GOT3 (cell line): ENCODE results near the gene PCDHA8.
"Not testable (repeated sequence)": the region's sequence is repeated elsewhere in the genome, so short reads cannot be mapped to it uniquely, and the experiment has no call there.

Experiments
- DNase-seq: peaks from one replicate; lab custom pipeline; 2025; ENCODE audit warnings: mixed read lengths; lab: John Stamatoyannopoulos, UW

The PCDHA8 gene, protein sequence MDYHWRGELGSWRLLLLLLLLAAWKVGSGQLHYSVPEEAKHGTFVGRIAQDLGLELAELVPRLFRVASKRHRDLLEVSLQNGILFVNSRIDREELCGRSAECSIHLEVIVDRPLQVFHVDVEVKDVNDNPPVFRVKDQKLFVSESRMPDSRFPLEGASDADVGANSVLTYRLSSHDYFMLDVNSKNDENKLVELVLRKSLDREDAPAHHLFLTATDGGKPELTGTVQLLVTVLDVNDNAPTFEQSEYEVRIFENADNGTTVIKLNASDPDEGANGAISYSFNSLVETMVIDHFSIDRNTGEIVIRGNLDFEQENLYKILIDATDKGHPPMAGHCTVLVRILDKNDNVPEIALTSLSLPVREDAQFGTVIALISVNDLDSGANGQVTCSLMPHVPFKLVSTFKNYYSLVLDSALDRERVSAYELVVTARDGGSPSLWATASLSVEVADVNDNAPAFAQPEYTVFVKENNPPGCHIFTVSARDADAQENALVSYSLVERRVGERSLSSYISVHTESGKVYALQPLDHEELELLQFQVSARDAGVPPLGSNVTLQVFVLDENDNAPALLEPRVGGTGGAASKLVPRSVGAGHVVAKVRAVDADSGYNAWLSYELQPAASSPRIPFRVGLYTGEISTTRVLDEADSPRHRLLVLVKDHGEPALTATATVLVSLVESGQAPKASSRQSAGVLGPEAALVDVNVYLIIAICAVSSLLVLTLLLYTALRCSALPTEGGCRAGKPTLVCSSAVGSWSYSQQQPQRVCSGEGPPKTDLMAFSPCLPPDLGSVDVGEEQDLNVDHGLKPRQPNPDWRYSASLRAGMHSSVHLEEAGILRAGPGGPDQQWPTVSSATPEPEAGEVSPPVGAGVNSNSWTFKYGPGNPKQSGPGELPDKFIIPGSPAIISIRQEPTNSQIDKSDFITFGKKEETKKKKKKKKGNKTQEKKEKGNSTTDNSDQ

DNA sequence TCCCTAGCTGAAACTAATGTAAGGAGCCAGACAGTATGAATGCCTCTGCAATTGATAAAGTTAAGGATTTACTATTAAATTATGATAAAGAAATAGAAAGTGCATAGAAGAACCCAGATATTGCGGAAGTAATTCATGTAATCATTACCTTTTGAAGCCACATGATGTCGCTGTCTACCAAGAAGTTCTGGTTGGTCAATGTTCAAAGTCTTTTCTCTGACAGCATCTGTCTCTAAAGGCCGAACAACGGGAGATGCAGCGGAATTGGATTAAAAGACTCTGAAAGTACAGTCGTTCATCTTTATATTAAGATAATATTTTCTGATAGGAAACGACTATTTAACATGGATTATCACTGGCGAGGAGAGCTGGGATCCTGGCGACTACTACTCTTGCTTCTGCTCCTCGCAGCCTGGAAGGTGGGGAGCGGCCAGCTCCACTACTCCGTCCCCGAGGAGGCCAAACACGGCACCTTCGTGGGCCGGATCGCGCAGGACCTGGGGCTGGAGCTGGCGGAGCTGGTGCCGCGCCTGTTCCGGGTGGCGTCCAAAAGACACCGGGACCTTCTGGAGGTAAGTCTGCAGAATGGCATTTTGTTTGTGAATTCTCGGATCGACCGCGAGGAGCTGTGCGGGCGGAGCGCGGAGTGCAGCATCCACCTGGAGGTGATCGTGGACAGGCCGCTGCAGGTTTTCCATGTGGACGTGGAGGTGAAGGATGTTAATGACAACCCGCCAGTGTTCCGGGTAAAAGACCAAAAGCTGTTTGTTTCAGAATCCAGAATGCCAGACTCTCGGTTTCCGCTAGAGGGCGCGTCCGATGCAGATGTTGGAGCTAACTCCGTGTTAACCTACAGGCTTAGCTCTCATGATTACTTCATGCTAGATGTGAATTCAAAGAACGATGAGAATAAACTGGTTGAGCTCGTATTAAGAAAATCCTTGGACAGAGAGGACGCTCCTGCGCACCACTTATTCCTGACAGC lies at the start of gene PCDHA8:
TSS of gene PCDHA8 (plus strand) at position 210 of the 985 bp plus-strand sequence. CDS start at position 345, 135 bp downstream.
- DNase-seq: no peak

DNA sequence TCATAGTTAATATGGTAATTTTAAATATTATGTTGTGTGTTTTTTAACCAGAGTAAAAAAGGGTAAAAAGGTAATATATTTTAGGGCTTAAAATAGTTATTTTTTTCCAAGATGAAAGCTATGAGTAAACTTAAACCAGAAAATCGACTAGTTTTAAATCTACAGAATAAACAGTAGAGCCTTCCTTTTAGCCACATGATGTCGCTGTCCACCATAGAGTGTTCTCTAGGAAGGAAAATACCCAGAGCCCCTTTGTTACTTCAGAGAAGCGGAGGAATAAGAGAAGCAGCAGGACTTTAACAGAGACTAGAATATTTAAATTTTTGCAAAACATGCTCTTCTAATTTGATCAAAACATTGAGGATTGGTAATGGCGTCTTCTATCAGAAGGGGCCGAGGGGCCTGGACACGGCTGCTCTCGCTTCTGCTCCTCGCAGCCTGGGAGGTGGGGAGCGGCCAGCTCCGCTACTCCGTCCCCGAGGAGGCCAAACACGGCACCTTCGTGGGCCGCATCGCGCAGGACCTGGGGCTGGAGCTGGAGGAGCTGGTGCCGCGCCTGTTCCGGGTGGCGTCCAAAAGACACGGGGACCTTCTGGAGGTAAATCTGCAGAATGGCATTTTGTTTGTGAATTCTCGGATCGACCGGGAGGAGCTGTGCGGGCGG lies 46.3 kb upstream of the PCDHA8 start, which contains the start of gene PCDHA2:
TSS of gene PCDHA2 (plus strand) at position 258 of the 664 bp plus-strand sequence.
- DNase-seq: no peak

DNA sequence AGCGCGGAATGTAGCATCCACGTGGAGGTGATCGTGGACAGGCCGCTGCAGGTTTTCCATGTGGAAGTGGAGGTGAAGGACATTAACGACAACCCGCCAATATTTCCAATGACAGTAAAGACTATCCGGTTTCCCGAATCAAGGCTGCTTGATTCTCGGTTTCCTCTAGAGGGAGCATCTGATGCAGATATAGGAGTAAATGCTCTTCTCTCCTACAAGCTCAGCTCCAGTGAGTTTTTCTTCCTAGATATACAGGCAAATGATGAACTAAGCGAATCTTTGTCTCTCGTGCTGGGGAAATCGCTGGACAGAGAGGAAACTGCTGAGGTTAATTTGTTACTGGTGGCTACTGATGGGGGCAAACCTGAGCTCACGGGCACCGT lies 45.7 kb upstream of the PCDHA8 start:
- DNase-seq: no peak

DNA sequence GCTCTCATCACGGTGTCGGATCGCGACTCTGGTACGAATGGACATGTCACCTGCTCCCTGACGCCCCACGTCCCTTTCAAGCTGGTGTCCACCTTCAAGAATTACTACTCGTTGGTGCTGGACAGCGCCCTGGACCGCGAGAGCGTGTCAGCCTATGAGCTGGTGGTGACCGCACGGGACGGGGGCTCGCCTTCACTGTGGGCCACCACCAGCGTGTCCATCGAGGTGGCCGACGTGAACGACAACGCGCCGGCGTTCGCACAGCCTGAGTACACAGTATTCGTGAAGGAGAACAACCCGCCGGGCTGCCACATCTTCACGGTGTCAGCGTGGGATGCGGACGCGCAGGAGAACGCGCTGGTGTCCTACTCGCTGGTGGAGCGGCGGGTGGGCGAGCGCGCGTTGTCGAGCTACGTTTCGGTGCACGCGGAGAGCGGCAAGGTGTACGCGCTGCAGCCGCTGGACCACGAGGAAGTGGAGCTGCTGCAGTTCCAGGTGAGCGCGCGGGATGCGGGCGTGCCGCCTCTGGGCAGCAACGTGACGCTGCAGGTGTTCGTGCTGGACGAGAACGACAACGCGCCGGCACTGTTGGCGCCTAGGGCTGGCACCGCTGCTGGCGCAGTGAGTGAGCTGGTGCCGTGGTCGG lies 44.8 kb upstream of the PCDHA8 start:
- DNase-seq: not testable (repeated sequence)

DNA sequence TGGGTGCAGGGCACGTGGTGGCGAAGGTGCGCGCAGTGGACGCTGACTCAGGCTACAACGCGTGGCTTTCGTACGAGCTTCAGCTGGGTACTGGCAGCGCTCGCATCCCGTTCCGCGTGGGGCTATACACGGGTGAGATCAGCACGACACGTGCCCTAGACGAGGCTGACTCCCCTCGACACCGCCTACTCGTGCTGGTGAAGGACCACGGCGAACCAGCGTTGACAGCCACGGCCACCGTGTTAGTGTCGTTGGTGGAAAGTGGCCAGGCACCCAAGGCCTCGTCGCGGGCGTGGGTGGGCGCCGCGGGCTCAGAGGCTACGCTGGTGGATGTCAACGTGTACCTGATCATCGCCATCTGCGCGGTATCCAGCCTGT lies 44.3 kb upstream of the PCDHA8 start:
- DNase-seq: no peak

DNA sequence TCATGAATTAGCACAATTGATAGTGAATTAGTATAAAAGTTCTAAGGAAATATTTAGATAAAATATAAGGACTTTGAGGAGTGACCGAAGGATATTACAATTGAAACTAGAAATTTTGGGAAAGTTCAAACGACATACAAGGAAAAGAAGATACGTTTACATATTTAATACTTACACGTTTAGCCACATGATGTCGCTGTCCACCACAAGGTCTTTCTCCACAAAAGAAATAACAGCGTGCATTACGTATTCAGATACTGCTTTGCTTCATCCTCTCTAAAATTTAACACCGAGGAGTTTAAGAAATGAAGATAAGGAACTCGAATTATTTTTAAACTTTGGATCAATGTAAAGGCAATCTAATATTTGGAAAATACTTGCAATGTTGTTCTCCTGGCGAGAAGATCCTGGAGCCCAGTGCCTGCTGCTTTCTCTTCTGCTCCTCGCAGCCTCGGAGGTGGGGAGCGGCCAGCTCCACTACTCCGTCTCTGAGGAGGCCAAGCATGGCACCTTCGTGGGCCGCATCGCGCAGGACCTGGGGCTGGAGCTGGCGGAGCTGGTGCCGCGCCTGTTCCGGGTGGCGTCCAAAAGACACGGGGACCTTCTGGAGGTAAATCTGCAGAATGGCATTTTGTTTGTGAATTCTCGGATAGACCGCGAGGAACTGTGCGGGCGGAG lies 40.0 kb upstream of the PCDHA8 start, which contains the start of gene PCDHA3:
TSS of gene PCDHA3 (plus strand) at position 242 of the 678 bp plus-strand sequence.
- no peak for DNase-seq

DNA sequence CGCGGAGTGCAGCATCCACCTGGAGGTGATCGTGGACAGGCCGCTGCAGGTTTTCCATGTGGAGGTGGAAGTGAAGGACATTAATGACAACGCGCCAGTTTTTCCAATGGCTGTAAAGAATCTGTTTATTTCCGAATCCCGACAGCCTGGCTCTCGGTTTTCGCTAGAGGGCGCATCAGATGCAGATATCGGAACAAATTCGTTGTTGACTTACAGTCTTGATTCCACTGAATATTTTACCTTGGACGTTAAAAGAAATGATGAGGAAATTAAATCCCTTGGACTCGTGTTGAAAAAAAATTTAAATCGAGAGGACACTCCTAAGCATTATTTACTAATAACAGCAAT lies 39.5 kb upstream of the PCDHA8 start:
- no peak for DNase-seq

DNA sequence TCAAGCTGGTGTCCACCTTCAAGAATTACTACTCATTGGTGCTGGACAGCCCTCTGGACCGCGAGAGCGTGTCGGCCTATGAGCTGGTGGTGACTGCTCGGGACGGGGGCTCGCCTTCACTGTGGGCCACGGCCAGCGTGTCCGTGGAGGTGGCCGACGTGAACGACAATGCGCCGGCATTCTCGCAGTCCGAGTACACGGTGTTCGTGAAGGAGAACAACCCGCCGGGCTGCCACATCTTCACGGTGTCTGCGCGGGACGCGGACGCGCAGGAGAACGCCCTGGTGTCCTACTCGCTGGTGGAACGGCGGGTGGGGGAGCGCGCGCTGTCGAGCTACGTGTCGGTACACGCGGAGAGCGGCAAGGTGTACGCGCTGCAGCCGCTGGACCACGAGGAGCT lies 38.6 kb upstream of the PCDHA8 start:
- DNase-seq: not testable (repeated sequence)

DNA sequence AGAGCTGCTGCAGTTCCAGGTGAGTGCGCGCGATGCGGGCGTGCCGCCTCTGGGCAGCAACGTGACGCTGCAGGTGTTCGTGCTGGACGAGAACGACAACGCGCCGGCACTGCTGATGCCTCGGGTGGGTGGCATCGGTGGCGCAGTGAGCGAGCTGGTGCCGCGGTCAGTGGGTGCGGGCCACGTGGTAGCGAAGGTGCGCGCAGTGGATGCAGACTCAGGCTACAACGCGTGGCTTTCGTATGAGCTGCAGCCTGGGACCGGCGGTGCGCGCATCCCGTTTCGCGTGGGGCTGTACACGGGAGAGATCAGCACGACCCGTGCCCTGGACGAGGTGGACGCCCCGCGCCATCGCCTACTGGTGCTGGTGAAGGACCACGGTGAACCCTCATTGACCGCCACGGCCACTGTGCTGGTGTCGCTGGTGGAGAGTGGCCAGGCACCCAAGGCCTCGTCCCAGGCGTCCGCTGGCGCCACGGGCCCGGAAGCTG lies 38.2 kb upstream of the PCDHA8 start:
- DNase-seq: no peak

DNA sequence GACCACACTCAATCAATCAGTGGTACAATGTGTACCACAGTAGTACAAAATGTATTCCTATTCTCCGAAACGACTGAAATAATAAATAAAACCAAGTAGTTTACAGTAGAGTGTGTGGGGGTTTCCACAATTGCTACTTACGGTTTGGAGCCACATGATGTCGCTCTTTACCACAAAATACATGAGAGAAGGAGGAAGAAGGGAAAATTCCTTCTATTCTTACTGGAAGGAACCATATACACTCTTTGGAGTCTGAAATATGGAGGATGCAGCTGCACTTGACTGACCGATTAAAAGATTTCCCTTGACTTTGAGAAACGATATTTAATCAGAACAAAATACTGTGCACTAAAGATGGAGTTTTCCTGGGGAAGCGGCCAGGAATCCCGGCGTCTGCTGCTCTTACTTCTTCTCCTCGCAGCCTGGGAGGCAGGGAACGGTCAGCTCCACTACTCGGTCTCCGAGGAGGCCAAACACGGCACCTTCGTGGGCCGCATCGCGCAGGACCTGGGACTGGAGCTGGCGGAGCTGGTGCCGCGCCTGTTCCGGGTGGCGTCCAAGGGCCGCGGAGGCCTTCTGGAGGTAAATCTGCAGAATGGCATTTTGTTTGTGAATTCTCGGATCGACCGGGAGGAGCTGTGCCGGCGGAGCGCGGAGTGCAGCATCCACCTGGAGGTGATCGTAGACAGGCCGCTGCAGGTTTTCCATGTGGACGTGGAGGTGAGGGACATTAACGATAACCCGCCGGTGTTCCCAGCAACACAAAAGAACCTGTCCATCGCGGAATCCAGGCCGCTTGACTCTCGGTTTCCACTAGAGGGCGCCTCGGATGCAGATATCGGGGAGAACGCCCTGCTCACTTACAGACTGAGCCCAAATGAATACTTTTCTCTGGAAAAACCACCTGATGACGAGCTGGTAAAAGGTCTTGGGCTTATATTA lies 33.9 kb upstream of the PCDHA8 start, which contains the start of gene PCDHA4:
TSS of gene PCDHA4 (plus strand) at position 235 of the 942 bp plus-strand sequence.
- no peak for DNase-seq

DNA sequence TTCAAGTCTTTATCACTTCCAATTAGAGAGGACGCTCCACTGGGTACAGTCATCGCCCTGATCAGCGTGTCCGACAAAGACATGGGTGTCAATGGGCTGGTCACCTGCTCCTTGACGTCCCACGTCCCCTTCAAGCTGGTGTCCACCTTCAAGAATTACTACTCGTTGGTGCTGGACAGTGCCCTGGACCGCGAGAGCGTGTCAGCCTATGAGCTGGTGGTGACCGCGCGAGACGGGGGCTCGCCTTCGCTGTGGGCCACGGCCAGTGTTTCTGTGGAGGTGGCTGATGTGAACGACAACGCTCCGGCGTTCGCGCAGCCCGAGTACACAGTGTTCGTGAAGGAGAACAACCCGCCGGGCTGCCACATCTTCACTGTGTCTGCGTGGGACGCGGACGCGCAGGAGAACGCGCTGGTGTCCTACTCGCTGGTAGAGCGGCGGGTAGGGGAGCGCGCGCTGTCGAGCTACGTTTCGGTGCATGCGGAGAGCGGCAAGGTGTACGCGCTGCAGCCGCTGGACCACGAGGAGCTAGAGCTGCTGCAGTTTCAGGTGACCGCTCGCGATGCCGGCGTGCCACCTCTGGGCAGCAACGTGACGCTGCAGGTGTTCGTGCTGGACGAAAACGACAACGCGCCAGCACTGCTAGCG lies 32.6 kb upstream of the PCDHA8 start:
- not testable (repeated sequence) for DNase-seq

DNA sequence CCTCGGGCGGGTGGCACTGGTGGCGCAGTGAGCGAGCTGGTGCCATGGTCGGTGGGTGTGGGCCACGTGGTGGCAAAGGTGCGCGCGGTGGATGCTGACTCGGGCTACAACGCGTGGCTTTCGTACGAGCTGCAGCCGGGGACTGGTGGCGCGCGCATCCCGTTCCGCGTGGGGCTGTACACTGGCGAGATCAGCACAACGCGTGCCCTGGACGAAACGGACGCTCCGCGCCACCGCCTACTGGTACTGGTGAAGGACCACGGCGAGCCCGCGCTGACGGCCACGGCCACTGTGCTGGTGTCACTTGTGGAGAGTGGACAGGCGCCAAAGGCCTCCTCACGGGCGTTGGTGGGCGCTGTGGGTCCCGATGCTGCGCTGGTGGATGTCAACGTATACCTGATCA lies 32.1 kb upstream of the PCDHA8 start:
- DNase-seq: no peak

DNA sequence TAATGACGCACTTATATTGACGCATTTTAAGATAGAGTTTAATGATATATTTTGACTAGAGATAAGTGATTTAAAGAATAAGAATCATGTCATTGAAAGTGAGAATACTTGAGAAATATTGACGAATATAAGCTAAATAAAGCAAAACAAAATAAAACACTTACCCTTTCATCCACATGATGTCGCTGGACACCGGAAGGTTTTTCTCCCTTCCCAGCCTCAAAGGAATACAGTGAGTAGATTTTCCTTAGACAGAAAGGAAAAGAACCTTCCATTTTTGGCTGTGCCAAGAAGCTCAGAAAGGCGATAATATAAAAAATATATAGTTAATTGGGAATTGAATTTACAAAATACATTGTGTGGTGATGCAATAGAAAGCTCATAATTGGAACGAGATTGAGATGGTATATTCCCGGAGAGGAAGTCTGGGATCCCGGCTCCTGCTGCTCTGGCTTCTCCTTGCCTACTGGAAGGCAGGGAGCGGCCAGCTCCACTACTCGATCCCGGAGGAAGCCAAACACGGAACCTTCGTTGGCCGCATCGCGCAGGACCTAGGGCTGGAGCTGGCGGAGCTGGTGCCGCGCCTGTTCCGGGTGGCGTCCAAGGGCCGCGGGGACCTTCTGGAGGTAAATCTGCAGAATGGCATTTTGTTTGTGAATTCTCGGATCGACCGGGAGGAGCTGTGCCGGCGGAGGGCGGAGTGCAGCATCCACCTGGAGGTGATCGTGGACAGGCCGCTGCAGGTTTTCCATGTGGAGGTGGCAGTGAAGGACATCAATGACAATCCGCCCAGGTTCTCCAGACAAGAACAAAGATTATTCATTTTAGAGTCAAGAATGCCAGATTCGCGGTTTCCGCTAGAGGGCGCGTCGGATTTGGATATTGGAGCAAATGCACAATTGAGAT lies 19.4 kb upstream of the PCDHA8 start, which contains the start of gene PCDHA5:
TSS of gene PCDHA5 (plus strand) at position 239 of the 906 bp plus-strand sequence.
- no peak for DNase-seq

DNA sequence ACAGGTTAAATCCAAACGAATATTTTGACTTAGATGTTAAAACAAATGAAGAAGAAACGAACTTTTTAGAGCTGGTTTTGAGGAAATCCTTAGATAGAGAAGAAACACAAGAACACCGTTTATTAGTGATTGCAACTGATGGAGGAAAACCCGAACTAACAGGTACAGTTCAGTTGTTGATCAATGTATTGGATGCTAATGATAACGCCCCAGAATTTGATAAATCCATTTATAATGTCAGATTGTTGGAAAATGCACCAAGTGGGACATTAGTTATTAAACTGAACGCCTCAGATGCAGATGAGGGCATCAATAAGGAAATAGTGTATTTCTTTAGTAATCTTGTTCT lies 18.7 kb upstream of the PCDHA8 start:
- no peak for DNase-seq

DNA sequence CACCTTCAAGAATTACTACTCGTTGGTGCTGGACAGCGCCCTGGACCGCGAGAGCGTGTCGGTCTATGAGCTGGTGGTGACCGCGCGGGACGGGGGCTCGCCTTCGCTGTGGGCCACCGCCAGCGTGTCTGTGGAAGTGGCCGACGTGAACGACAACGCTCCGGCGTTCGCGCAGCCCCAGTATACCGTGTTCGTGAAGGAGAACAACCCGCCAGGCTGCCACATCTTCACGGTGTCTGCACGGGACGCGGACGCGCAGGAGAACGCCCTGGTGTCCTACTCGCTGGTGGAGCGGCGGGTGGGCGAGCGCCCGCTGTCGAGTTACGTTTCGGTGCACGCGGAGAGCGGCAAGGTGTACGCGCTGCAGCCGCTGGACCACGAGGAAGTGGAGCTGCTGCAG lies 18.0 kb upstream of the PCDHA8 start:
- not testable (repeated sequence) for DNase-seq

DNA sequence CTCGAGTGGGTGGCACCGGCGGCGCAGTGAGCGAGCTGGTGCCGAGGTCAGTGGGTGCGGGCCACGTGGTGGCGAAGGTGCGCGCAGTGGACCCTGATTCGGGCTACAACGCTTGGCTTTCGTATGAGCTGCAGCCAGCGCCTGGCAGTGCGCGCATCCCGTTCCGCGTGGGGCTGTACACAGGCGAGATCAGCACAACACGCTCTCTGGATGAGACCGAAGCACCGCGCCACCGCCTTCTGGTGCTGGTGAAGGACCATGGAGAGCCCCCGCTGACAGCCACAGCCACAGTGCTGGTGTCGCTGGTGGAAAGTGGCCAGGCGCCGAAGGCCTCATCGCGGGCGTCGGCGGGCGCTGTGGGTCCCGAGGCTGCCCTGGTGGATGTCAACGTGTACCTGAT lies 17.5 kb upstream of the PCDHA8 start:
- no peak for DNase-seq
